Stimulated activated CD4-positive, alpha-beta T cell treated with anti-CD3 and anti-CD28 coated beads, Interleukin-12 subunit alpha, Interleukin-12 subunit beta, amount 100 ng/mL, for 4 hours (primary cell): ENCODE measurements around the gene SYNGR4.
"Not testable (repeated sequence)": the region's sequence is repeated elsewhere in the genome, so short reads cannot be mapped to it uniquely, and the experiment has no call there.

ENCODE experiments used
- DNase-seq: peaks from one replicate; pipeline ENCODE4 v3.0.0-alpha.2; 2020

SYNGR4 gene, protein sequence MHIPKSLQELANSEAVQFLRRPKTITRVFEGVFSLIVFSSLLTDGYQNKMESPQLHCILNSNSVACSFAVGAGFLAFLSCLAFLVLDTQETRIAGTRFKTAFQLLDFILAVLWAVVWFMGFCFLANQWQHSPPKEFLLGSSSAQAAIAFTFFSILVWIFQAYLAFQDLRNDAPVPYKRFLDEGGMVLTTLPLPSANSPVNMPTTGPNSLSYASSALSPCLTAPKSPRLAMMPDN

DNA sequence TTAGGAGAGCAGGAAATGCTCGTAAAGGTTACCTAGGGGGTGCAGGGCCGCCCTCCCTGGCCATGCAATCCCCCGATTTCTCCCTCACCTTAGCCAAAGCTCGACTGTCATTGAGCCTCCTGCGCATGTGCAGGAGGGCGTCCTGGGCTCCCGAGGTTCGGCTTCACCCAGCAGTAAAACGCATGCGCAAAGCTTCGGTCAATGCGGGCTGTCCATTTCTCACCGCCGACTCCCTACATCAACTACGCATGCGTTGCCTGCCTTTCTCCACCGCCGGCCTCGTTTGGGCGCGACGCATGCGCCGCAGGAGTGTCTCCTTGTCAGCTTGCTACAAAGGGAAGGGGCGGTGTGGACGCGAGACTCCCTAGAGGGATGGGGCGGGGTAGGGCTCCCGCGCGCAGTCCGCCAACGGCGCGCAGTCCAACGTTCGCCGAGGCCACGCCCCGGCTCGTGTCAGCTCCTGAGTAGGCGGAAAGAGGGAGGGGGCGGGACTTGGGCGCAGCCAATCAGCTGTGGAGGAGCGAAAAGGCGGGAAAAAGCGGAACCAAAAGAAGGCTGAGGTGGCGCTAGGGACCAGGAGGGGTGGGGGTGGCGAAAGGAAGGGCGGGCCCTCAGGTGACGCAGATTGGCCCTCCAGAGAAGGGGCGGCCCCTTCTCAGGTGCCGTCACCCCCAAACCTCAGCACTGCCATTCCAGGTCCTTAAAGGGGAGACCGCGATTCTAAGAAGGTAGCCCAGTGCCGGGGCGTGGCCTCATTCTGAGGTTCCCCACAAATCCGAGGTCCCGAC lies at the start of gene SYNGR4, which contains the start of gene TMEM143:
Gene SYNGR4, plus strand, starts transcription at position 558 of the 788 bp plus-strand sequence. CDS start 1,476 bp downstream, outside the sequence.
Gene TMEM143, minus strand, starts transcription at position 131 of the 788 bp plus-strand sequence. Its CDS starts 20 bp downstream, at position 111.
- DNase-seq, result peak; percentile 94

DNA sequence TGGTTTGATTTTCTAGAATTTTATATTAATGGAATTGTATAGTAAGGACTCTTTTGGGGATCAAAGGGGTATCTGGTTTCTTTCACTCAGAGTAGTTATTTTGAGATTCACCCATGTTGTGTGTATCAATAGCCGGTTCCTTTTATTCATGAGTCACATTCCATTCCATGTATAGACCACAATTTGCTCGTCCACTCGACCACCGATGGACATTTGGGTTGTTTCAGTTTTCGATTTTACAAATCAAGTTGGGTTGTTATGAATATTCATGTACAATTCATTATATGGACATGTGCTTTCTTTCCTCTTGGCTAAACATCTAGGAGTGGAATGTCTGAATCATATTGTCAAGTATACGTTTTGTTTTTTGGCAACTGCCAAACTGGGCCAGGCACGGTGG lies 48.5 kb upstream of the SYNGR4 start:
- DNase-seq, result no peak

DNA sequence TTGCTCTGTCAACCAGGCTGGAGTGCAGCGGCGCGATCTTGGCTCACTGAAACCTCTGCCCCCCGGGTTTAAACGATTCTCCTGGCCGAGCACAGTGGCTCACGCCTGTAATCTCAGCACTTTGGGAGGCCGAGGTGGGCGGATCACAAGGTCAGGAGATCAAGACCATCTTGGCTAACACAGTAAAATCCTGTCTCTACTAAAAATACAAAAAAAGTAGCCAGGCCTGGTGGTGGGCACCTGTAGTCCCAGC lies 46.5 kb upstream of the SYNGR4 start:
- not testable (repeated sequence) for DNase-seq

DNA sequence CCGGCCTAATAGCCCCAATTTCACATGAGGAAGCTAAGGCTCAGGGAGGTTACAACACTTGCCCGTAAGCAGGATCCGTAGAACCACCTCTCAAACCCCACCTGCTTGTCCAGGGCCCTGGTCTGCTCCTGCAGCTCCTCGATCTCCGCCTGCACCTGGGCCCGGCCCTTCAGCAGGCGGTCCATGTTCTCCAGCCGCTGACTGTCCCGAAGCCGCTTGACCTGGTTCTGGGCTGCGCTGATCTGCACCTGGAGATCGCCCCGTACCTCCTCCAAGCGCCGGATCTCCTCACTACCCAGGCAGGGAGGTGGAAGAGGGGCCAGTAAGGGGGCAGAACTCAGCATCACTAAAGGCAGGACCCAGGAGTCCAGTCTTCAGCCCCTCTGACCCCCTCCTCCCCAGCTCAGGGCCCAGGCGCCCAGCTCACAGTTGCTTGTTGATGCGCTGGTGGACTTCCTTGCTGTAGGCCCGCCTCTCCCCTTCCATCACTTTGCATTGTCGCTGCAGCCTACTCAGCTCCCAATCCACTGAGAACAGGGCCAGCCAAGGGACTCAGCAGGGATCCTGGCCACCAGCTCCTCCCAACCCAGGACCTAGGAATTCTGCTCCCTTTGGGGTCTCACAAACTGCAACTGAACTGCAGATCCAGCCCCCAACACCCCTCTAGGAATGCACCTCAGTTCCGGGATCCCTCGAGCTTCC lies 45.7 kb upstream of the SYNGR4 start:
- no peak for DNase-seq

DNA sequence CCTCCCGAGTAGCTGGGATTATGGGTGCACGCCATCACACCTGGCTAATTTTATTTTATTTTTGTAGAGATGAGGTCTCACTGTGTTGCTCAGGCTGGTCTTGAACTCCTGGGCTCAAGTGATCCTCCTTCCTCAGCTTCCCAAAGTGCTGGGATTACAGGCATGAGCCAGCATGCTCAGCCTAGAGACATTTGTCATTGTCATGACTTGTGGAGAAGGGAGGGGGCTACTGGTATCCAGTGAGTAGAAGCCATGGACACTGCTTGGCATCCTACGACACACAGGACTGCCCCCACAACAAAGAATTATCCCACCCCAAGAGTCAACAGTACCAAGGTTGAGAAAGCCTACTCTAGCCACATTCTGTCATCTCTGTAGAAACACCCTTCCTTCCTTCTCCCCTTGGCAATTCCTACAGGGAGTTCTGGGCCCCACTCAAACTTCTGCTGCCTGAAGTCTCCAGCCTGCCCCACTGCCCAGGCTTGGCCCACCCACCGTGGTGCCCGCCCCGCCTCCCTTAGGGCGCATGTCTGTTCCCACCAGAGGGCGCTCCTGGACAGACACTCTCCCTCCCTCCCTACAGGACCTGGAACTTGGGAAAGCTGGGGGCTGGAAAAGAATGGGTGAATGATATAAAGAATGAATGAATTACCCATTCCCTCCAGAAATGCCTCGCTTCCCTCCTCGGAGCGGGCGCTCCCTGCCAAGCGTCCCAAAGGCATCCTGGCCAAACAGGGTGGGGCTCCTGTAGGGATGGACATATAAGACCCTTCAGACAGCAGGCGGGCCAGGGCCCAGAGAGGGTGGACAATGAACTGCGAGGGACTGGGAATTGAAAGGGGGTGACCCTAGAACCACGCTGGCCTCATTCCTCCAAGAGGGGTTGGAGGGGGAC lies 44.3 kb upstream of the SYNGR4 start:
- peak; percentile 79 for DNase-seq

DNA sequence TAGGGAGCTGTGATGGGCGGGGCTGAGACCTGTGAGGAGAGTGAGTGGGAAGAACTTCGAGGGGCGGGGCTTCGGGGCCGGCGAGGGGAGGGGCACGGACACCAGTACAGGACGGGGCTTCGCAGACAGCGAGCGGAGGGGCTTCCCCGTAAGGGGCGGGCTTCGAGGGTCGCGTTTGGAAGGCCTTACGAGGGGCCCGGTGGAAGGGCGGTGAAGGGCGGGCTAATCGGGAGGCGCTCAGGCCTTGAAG lies 42.9 kb upstream of the SYNGR4 start:
- DNase-seq, result peak; percentile 94

DNA sequence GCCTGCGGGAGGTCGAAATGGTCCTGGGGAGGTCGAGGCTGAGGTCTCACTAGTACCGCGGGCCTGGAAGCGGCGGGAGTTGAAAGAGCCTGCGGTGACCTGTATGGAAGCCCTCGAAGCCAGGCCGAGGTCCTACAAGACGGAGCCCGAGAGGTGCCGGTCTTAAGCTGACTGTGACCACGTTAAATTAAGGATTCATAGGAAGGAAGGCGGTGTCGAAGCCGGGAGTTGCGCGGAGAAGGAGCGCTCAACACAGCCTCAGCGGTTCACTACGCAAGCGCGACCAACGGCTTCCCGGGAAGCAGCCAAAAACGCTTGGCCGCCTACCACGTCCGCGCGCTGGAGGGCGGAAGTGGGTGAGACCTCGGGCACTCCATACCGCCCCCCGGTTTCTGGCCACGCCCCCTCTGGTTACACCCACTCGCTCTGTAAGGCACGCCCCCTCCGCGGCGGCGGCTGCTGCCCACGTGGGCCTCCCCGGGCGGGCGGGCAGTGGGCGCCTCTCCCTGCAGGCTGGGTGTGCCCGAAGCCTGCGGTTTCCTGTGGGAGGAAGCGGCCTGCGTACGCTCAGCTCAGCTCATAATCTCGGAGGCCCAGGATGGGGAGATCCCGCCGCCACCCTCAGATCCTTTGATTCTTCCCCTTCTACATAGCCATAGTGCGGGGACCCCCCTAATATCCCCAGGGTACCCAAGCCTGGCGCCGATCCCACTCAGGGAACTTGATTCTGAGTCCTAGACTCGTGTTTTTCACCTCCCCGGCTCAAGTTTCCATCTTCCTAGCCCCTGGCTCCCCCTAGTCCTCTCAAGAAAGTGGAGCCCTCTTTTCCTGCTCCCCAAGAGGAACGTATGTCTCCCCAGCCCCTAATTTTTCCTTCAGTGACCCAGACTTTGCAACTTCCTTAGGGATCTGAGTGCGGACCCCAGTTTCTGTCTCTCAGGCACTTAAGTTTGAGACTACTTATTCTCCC lies 42.3 kb upstream of the SYNGR4 start:
- DNase-seq, result peak; percentile 97

DNA sequence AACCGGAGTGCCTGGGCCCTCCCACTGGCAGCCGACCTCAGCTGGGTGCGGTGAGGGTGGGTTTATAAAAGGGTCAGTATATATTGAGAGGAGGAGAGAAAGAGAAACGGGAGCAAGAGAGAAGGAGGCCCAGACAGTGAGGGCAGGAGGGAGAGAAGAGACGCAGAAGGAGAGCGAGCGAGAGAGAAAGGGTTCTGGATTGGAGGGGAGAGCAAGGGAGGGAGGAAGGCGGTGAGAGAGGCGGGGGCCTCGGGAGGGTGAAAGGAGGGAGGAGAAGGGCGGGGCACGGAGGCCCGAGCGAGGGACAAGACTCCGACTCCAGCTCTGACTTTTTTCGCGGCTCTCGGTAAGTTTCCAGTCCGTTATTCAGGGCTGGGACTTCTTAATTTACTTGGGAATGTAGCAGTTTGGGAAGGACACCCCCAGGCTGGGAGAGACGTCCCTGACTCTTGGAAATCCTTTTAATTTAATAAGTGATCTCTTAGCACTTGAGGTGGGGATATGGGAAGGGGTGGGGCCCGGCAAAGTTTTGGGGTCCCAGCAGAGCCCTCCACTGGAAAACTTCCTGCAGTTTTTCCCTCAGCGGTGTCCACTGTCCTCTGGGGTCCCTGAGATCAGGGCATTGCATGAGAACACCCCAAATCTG lies 38.8 kb upstream of the SYNGR4 start, which contains the start of gene EMP3:
Gene EMP3, plus strand, starts transcription at position 288 of the 646 bp plus-strand sequence. CDS start 1,293 bp downstream, outside the sequence.
- DNase-seq, result peak; percentile 75

DNA sequence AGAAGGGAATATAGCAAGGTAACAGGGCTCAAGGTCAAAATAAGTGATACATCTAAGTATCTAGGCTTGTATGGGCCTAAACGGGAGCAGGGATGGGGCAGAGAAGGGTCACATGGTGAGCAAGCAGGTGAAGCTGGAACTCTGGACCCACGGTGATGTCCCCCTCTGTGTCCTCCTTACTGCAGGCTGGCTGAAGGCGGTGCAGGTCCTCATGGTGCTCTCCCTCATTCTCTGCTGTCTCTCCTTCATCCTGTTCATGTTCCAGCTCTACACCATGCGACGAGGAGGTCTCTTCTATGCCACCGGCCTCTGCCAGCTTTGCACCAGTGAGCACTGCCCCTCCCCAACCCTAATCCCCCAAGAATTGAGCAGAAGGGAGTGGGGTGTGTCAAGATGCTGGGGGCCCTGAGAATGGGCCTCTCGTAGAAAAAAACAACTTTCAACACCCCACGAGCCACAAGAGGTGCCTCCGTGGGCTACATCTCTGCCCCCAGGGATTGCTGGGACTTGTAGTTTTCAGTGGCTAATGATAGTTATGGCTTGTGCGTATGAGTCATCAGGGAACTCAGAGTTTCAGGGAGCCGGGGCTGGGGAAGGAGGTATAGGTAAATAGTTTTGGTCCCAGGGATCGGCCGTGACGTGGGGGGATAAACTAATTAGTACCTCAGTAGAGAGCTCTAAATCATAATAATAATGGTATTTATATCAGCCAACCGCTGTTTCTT lies 34.8 kb upstream of the SYNGR4 start:
- DNase-seq, result peak; percentile 20

DNA sequence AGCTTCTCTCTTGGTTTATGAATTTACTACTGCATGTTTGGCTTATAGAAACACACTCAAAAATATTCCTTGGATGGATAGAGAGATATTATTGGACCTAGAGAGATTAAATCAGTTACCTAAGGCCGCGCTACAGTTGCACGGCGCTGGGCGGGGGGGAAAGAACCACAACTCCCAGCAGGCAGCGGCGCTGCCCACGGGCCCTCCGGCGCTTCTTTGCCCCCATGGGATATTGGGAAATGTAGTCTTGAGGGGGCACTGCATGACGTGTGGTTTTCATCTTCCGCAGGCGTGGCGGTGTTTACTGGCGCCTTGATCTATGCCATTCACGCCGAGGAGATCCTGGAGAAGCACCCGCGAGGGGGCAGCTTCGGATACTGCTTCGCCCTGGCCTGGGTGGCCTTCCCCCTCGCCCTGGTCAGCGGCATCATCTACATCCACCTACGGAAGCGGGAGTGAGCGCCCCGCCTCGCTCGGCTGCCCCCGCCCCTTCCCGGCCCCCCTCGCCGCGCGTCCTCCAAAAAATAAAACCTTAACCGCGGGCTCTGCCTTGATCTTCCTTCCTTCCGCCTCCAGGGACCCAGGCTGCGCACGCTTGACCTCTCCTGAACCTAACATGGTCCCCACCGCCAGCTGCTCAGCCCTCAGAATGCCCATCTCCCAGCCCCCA lies 34.0 kb upstream of the SYNGR4 start:
- DNase-seq, result peak; percentile 72

DNA sequence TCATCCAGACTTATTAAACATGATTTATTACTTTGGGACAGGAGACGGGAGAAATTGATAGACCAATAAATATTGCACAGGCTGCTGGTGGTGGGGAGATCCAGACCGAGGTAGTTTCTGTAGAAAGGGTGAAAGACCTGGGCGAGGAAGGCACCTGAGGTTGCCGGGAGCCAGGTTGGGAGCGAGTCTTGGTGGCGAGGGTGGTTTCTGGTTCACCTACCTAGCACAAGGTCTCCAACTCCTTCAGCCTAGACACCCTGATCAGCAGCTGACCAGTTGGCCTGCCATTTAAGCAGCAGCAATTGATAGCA lies 31.9 kb upstream of the SYNGR4 start:
- DNase-seq, result no peak

DNA sequence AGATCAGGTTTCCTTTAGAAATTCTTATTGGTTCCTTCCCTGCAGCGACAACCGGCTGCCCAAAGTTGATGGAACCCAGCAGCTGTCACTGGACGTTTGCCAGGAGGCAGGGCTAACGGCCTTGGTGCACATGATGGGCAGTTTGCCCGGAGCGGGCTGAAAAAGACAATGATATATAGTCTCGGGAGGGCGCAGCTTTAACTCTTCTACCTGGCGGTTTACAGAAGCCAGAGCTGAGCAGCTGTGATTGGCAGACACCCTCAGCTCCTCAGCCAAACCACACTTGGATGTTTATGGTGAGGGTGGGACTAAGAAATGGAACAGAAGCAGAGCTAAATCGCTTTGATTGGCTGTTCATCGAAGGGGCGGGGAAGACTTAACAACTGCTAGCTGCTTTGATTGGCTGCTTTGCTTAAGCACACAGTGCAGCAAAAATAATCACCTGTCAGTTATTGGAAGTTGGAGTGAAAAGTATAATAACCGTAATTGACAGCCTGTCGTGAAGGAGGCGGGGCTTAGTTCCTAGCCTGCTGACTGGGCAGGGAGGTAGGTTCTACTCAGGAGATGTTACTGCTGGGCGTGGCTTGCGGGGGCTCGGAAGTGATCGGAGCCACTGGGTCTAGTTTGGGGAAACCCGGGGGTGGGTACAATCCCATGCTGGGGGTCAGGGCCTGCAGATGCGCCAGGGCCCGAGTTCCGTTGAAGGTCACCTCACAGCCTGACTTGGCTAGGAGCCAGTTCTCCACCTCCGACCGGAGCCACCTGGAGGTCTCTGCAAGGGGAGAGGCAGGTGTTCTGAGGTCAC lies 31.3 kb upstream of the SYNGR4 start:
- peak; percentile 84 for DNase-seq

DNA sequence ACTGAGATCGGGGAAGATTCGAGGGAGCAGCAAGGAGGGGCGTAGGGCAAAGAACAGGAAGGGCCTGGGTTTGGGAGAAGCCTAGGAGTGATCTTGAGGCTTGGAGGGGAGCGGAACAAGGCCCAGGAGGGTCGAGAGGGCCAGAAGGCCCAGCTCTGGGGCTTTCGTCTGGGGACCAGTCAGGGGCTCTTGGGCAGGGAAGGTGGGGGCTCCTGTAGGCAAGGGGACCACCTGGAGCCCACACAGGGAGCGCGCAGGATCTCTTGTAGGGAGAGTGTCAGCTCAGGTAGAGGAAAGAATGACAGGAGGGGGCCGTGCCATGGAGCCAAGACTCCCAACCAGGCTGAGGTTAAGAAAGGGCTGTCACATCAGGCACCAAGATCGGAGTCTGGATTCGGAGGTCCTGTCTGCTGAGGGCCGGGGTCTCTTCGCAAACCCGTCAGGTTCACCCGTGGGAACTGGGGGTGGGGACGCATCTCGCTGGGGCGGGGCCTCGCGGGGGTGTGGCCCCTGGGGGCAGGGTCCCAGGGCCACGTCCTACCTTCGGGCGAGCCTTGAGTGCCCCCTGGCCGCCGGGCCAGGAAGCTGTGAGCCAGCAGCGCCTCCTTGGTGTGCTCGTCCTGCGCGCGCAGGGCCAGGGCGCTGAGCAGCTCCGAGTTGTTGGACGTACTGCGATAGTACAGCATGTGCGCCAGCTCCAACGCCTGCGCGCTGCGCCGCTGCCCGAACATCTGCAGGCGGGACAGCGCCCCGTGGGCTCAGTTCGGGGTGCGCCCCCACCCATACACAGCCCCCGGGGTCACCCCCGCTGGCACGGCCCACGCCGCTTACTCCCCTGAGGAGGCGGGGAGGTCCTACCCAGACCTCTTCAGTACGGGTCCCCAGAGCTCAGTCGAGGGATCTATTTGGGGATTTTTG lies 30.4 kb upstream of the SYNGR4 start:
- DNase-seq, result peak; percentile 93

DNA sequence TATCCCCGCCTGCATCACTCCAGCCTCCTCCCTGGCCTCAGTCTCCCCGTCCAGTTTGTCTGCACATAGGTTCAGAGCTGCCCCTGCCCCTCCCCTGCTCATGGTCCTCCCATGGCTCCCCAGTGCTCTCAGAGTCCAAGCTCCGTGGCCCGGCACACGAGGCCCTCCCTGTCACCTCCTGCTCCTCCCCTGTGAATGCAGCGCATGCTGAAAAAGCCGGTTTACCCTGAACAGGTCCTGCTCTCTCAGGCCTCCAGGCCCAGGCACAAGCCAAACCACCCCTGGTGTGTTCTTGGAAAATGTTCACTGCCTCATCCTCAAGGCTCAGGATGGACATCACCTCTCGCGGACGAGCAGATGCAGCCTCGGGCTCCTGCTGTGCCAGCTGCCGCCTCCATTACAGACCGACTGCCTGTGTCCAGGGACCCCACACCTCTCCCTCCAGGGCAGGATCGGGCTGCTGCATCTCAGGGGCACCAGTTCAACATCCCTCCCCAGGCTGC lies 25.9 kb upstream of the SYNGR4 start:
- no peak for DNase-seq

DNA sequence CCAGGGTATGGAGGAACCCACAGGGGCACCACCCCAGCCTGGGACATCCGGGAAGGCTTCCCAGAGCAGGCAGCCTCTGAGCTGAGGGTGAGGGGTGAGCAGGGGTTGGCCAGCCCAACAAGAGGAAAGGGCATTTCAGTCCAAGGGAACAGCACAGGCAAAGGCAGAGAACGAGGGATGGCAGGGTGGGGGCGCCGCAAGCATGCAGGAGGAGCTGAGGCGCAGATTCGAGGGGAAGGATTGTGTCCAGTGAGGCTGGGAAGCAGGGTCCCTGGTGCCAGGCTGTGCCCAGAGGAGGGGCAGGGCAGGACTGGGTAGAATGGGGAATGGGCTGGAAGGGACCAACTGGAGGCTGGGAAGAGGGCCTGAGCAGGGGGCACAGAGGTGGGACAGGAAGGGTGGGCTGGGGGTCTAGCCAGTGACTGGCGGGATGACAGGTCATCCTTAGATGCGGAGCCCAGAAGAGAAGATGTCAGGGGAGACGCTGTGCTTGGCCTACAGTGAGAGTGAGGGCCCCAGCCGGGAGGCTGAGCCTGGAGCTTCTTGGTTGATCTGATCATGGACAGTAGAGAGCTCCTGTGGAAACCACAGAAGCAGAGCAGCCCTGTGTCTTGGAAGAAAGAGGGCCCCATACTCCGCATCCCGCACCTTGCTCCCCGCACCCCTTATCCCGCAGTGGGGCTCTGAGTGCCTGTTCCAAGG lies 25.2 kb upstream of the SYNGR4 start:
- DNase-seq, result no peak

DNA sequence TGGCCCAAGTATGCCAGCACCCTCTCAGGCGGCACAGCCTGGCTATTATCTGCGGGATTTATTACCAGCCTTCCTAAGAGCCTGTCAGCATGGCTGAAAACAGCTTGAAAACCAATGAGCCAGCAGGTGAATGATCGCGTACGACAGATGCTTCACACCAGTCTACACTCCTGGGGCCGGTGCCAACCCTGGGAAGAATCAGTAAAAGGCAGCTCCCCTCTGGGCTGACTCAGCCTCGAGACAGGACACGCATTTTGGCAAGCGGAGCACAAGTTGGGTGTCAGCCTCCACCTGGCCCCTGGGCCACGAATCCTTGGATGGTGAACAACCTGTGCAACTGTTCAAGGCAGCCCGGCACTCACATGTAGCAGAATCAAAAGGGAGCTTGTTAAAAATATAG lies 23.2 kb upstream of the SYNGR4 start:
- DNase-seq, result no peak
